ENCODE data around the gene ZNF440. TPM values are rescaled to one million over a fixed set of nuclear protein-coding genes. Genes with fewer than 3 reads are reported as not detected.

ZNF440 gene
- total RNA-seq, 1 donor, result 5.7 TPM

DNA sequence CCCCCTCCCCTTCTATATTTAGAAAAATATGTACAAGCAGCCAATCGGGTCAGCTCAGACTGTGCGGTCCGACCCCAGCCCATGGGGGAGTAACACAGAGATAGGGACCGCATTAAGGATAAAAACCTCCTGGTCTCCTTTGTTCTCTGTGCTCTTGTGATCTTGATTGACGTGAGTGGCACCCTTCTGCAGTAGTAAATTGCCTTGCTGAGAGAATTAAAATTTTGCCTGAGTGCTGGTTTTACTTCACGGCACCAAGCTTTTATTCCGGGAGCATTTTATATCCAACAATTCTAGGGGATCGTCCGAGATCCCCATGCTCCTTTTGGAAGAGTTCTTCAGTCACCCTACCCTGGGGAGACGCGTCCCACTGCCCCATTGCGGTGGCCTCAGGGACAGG, 66.5 kb downstream of the ZNF440 start:
- DNase-seq (ENCODE audit: low read depth in 2 of 3, low spot score in 2 of 3), result no peak

DNA sequence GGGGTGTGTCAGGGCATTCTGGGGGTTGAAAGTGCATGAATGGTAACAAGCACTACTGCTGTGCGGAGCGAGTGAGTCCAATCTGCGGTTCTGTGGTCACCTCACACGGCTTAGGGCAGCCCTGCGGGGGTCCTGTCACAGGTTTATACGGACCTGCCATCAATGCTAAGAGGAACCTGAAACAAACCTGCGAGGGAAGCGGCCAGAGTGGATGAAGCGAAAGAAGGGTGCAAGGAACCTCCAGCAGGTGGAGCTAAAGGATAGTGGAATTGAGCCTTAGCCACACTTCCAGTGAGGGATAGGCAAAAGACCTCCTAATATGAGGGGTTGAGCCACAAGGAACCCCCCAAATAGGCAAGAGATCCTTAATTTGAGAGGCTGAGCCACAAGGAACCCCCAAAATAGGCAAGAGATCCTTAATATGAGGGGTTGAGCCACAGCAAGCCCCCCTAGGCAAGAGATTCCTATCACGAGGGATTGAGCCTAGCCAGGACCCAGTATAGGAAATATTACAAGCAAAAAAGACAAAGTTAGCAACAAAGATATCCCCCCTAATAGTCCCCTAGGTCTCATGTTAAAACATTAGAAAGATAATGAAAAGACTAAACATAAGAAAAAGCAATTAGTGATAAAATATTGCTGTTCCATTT, 67.2 kb downstream of the ZNF440 start:
- DNase-seq (ENCODE audit: low read depth in 2 of 3, low spot score in 2 of 3), result peak; percentile 41 to 87 (median 72)

DNA sequence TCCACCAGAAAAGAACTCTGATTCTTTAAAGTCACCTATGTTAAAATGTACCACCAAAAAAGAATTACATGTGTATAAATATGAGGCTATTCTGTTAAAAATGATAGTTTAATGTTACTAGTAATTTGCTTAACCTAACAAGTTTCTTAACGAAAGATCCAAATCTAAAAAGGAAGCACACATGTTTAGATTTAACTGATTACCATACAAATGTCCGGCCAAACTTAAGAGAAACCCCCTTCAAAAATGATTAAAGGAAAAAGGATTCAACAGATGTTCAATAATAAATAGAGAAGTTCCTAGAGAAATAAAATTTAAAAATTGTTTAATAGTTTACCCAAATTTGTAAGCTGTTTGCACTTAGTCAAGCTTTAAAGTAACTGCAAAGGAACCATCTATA, 68.5 kb downstream of the ZNF440 start:
- DNase-seq (ENCODE audit: low read depth in 2 of 3, low spot score in 2 of 3), result peak in 1 of 3 donors; percentile 59

Other genes with a start within 250 kb of the ZNF440 start
- 18.0 TPM for gene ACP5, start 236.6 kb upstream of the ZNF440 start, total RNA-seq
- gene ZNF627, start 216.8 kb upstream of the ZNF440 start, total RNA-seq, result 13.5 TPM
- 4.8 TPM for gene ZNF823, start 75.3 kb upstream of the ZNF440 start, total RNA-seq
- 4.6 TPM for gene ZNF441, start 47.3 kb upstream of the ZNF440 start, total RNA-seq
- 1.9 TPM for gene ZNF491, start 15.8 kb upstream of the ZNF440 start, total RNA-seq
- 20.2 TPM for gene ZNF439, start 34.5 kb downstream of the ZNF440 start, total RNA-seq
- gene ZNF69, start 73.5 kb downstream of the ZNF440 start, total RNA-seq, result 14.5 TPM
- 4.3 TPM for gene ZNF700, start 110.8 kb downstream of the ZNF440 start, total RNA-seq
- gene ZNF763, start 150.8 kb downstream of the ZNF440 start, total RNA-seq, result 1.6 TPM
- gene ZNF433, start 221.4 kb downstream of the ZNF440 start, total RNA-seq, result 1.3 TPM
- gene ZNF878, start 238.7 kb downstream of the ZNF440 start, total RNA-seq, result under 0.01 TPM

All from hematopoietic multipotent progenitor cell (in vitro differentiated cells).